Forelimb muscle (tissue), 1 donor: ENCODE measurements around the gene VSX2. TPM values are rescaled to one million over a fixed set of nuclear protein-coding genes. Genes with fewer than 3 reads are reported as not detected.

Source experiments
- DNase-seq: peaks from one replicate; pipeline ENCODE4 v3.0.0-alpha.2; 2013; ENCODE audit warnings: low read depth
- polyA plus RNA-seq: library from polyadenylated mRNA; unstranded; fragments of 120-200 nt; gene quantifications from one replicate; pipeline ENCODE4 v1.2.1, GENCODE V29; 2013; ENCODE audit not compliant: insufficient read length

VSX2 gene
- polyA plus RNA-seq: not detected

DNA sequence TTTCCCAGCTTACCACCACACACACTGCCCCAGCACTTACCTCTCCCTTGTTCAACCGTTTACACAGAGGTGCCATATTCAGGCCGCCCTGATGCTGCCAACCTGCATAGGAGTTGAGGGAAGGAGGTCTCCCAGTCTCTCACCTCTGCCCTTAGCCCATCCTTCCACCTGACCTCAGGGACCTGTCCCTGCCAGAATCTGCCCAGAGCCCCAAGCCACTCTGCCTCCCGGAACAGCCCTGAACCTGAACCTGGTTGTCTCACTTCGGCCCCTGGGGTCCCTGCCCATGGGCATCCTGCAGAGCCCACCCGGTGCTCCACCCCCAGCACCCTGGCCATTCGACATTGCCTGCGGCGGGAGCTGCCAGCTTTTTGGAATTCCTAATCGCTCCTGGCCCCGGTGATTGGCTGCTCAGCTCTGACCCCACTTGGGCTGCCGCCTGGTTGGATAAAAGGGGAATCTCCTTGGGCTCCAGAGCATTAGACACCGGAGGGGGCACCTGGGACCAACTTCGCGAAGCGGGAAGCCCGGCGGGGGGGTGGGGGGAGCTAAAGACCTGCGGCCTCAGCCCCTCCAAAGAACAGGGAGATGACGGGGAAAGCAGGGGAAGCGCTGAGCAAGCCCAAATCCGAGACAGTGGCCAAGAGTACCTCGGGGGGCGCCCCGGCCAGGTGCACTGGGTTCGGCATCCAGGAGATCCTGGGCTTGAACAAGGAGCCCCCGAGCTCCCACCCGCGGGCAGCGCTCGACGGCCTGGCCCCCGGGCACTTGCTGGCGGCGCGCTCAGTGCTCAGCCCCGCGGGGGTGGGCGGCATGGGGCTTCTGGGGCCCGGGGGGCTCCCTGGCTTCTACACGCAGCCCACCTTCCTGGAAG, at the start of gene VSX2:
VSX2 (plus strand) TSS at position 476 of the 874 bp plus-strand sequence; CDS start at position 589, 113 bp downstream.
- DNase-seq: no peak

DNA sequence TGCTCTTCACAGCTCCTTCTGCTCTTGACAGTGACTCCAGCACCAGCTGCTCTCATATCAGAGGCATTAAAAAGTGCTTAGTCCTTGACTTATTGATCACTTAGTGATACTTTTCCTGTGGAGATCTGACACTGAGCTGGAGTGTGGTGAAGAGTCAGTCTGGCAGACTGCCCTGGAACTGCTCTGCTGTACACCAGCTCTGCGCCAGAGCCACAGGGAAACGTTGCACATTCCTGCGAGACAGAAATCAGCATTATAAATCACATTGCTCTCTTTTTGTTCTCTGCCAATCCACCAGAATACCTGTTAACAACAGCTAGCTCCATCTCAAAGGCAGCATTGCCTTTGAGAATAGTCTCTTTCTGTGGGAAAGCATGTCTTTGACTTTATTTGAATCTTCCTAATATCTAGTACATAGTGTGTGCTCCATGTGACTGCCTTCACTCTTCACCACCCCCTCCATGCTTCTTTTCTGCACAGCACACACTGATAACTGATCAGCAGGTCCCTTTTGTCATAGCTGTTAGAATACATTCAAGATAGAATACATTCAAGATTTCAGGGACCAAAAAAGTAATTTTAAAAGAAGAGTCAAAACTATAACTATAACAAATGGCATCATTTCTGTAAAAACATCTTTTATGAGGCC, 48.2 kb upstream of the VSX2 start:
- DNase-seq: no peak

DNA sequence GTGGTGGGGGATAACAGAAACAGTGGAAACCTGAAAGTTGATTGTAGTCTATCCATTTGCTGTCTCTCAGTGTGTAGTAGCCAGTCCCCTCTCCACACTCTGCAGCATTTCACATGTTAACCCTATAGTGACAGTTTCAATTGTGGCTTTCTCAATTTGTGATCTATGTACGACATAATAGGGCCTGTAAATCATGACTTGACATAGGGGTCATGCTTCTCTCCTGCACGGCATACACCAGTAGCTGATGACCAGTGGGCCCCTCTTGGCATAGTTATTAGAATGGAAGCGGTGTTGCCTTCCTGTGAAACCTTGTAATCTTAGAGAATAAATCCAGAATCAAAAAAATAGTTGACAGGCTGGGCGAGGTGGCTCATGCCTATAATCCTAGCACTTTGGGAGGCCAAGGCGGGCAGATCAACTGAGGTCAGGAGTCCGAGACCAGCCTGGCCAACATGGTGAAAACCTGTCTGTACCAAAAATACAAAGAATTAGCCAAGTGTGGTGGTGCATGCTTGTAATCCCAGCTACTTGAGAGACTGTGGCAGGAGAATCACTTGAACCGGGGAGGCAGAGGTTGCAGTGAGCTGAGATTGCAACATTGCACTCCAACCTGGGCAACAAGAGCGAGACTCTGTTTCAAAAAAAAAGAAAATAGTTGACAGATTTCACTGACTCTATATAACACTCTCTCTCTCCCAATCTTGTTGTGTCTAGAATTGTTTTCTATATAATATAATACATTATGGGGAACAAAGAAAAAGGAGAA, 44.6 kb upstream of the VSX2 start:
- no peak for DNase-seq

DNA sequence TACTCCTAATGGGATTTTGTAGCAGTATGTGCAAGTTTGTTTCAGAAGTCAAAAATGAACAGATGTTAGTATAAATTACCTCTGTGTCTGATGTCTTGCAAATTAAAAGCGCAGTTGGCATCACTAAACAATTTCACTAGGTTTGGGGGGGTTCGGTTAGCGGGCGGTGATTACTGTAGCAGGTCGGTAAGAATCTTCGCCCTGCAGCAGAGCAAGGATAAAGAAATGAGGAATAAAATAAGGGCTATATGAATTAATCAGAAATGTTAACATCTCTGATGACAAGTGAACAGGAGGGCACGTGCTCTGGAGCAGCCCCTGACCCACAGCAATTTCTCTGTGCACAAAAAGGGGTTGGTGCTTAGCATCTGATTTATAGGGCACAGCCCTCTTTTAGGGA, 43.6 kb upstream of the VSX2 start:
- DNase-seq: no peak

DNA sequence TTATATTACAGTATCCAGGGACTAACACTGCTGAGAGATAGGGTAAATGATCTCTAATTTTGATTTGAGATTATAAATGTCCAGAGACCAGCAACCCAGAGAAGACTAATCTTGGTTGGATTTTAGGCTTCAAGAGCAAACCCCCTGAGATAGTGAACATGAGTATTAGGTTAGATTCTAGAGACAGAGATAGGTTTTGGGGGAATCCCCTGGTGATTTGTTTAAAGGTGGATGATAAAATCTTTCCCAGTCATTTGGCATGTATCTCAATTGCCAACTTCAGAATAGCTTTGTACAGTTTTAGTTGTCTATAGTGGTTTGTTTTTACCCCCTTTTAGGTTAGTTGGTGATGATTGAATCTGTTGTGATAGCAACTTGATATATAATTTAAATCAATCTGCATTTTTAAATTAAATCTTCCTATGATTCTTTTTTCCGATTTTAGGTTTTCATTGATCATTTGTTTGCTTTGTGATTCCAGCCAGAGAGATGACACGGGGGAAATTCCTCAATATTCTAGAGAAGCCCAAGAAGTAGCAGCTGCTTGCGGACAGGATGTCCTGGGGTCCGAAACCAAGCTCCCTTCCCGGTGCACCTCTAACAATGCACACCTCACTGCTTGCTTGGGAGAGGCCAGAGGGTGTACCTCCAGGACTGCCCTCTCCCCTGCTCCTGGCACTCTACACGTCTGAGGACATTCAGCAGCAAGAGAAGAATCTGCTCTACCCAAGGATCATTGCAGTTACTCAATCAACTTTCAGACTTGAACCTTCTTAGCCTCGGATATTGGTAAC, 40.6 kb upstream of the VSX2 start:
- no peak for DNase-seq

DNA sequence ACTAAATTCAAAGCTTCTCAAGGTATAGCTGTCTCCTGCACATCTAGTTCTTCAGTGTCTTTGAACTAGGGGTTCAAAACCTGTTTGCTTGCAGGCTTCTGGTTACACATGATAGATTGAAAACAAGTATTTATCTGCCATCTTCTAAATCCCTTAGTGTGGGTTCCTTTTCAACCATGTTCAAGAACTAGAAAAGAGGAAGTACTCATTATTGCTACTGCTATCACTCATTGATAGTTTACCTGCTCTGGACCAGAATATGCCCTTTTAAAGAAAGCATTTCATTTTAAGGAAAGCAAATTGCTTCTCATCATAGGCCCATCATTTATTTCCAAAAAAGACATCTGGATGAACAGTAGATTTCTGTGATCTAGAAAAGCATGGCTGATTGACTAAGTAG, 37.1 kb upstream of the VSX2 start:
- no peak for DNase-seq

DNA sequence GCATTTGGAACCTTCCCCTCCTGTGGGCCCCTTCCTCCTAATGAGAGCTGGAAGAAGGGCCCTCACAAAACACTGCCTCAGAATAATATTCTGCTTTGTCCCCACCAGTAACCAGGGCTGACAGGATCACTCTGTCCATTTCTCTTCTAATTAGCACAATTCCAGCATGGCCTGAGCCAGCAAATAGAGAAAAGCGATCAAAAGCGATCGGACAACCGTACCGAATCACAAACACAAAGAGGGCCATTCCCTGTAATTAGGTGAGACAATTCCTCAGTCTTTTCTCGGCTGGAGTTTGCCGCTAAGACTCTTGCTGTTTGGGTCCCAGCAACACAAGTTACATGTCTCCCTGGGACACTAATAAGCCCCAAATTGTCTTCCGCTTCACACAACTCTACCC, 35.6 kb upstream of the VSX2 start:
- DNase-seq: no peak

- no peak for DNase-seq
These were observed 34.8 kb upstream of the VSX2 start for GRCh38 chr14:74204491-74204890.

- DNase-seq: no peak
These were observed 33.4 kb upstream of the VSX2 start for GRCh38 chr14:74205882-74206281.

DNA sequence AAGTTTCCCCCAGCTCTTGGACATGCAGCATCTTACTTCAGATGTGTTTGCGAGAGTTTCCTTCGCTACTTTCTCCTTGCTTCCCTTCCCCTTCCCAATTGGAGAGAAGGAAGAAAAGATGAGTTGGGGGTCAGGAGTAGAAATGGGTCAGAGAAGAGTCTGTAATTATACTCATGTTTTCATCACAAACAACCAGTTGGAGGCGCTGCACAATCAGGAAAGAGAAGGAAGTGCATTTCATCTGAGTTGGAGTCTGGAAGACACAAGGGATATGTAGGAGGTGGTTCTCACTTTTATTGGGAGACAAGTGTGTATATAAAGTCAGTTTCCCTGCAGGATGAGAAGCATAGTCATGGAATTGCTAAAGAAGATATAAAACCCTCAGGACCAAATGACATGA, 31.3 kb upstream of the VSX2 start:
- no peak for DNase-seq

DNA sequence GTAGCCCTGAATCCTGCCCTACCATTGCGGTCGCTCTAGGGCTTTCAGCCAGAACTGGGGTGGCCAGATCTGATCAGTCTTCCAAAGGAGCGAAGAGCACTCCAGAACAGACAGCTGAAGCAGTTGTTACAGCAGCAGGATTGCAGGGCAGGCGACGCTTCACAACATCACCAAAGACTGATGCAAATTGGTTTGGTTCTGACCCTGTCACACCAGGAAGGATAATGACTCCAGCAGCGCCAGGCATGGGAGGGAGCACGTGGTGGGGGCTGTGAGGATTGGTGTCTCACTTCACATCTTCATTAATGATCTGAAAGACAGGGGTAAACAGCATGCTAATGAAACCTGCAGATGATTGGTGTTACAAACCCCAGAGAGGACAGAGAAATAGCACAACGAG, 30.6 kb upstream of the VSX2 start:
- DNase-seq: no peak

- DNase-seq: no peak
These were observed 27.2 kb upstream of the VSX2 start for GRCh38 chr14:74211945-74212580.

DNA sequence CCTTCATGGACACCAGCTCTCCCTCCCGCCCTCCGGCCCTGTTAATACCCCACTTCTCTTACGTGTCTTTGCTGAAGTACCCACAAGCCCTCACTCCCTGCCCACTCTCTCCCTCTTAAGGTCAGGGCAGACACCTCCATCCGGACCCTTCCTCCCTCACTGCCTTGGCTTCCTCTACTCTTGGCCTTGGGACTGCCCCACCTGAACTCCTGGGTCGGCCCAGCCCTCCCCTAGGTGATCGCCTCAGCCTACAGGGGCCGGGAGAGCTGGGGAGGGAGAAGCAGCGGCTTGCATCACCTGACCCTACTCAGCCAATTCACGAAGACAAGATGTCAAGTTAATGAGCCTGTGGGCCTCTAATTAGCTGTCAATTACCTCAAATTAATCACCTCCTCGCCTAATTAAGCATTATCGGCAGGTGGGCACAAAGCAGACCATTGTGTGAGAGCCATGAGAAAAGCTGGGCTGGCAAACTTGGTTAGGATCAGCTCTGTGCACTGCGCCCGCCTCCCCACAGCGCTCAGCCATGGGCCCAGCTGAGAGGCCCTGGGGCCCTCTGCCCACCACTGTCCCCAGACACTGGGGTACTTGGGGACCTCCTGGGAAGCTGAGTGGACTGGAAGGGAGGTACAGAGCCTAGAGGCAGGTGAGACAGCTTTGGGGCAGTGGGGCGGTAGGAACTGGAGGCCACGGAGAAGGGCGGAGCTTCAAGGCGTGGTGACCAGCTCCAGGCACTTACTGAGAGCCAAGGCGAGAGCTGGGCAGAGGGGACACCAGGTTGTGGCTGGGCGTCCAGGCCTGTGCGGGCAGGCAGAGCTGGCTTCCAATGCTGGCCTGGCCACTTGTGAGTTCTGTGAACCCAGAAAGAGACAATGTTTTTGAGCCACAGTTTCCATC, 25.1 kb upstream of the VSX2 start:
- no peak for DNase-seq

DNA sequence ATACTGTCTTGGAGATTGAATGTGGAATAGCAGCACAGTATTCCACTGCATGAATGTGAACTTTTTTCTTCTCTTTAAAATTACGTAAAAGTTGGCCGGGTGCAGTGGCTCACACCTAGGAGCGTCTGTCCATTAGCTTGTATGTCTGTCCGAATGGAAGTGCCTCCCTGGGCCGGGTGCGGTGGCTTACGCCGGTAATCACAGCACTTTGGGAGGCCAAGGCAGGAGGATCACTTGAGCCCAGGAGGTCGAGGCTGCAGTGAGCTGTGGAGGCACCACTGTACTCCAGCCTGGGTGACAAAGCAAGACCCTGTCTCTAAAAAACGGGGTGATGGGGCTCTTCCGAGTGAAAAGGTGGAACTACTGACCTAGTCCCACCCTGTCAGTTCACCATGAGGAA, 22.6 kb upstream of the VSX2 start:
- no peak for DNase-seq

- peak; percentile 17 for DNase-seq
These were observed 21.4 kb upstream of the VSX2 start for GRCh38 chr14:74217672-74218448.

DNA sequence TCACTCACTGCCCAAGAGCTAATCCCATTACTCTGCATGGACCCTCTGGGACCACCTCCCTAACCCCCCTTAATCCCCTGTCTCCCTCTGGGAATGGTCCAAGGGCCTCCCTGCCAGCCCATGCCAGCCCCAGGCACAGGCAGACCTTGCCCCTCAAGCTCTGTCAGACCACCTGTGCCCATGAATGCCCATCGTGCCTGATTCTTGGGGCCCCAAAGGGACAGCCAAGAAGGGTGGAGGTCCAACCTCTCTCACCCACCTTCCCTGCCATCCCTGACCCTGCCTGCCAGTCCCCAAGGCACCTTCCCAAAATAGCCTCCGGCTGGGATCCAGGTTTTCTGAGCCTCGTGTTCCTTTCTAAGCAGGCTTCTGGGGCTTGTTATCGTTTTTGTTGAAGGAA, 20.8 kb upstream of the VSX2 start:
- no peak for DNase-seq

GRCh38 chr14:74219277-74220205, 19.7 kb upstream of the VSX2 start:
- no peak for DNase-seq

DNA sequence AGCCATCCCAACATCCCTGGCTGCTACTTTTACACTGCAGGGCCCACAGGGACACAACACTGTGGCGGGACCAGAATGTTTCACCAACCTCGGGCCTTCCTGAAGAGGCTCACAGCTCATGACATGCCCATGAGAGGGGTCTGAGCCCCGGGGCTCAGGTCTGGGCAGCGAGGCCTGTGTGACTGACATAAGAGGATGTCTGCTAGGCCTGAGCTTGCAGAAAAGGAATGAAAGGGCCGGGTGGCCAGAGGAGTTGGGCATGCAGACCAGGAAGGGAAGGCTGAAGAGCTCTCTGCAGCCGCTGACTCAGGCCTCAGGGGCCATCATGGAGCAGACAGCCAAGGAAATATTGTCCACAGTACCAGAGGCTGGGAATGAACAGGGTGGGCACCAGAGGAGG, 18.3 kb upstream of the VSX2 start:
- DNase-seq: no peak
